Measurements from ENCODE around the gene TRPM3.

The TRPM3 gene

GRCh38 chr9:71121275-71122021 lies at the start of gene TRPM3:
Gene TRPM3, minus strand, starts transcription at chr9:71121621. Its CDS starts 267 bp downstream, at chr9:71121354.
- no peak for DNase-seq (ENCODE audit: low read depth)

- no peak for DNase-seq (ENCODE audit: low read depth)
These were observed 47.0 kb upstream of the TRPM3 start for GRCh38 chr9:71168418-71168817.

GRCh38 chr9:71162126-71162525 lies 40.7 kb upstream of the TRPM3 start:
- no peak for DNase-seq (ENCODE audit: low read depth)

DNA sequence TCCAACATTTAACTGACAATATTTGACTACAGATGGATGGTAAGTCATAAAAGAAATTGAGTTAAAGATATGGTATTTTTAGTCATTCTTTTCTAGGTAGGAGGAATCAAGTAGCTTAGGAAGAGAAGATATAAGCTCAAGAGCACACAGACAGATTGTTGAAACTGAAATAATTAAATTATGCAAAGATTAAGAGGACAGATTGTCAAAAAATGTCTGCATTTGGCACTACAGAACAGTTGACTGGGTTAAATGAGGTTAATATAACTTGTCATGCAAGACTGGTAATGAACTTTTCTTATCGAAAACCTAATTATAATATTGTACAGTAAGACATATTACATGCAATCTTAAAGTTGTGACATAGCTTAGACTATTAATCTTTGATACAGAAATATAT lies 36.3 kb upstream of the TRPM3 start:
- no peak for DNase-seq (ENCODE audit: low read depth)

DNA sequence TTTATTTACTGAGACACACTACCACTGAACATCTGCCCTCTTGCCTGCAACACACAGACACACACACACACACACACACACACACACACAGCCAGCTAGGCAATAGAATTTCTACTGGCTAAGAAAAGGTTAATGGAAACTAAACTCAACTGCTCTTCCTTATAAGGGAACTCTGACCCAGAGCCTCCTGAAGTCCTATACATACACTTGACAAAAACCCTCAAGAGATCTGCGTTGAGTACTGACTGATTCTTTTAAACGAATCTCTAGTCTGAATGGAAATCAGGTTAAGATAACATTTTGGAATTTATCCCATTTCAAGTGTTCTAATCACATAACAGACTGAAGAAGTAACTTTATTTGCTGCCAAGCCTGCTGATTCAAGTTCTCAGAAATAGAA lies 25.9 kb upstream of the TRPM3 start:
- no peak for DNase-seq (ENCODE audit: low read depth)

DNA sequence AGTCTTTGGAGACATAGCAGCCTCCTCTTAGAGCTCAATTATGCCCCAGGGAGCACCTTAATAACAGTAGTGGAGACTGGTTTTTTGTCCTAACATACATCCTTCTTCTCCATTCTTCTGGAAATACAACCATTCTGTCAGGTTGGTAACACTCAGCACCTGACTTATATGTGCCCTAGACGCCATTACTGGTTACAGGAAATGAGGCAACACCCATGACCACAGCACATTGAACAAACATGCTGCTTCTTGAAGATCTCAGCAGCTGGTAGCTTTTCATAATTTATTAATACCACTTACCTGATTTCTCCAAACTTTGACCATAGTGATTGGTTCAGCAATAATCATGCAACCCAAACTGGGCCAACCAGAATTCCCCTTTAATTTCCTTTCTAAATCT lies 25.1 kb upstream of the TRPM3 start:
- DNase-seq (ENCODE audit: low read depth): no peak

DNA sequence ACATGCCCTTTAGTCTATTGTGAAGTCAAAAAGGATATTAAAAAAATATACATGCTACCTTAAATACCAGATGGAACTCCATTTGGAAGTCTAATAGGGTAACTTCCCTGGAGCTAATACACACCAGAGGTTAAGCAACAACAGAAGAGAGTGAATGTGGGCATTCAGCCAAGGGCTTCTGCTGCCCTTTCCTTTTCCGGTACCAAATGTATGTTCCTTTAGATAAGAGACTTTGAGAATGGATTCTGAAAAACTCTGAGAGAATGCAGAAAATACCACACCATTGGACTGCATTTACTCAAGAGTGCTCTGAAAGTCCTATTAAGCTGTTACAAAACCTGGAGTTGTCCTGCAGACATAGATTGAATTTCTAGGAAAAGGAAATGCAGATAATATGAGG lies 23.8 kb upstream of the TRPM3 start:
- DNase-seq (ENCODE audit: low read depth): no peak

GRCh38 chr9:71144495-71144894 lies 23.1 kb upstream of the TRPM3 start:
- DNase-seq (ENCODE audit: low read depth): no peak

GRCh38 chr9:71136696-71137095 lies 15.3 kb upstream of the TRPM3 start:
- DNase-seq (ENCODE audit: low read depth): no peak

- DNase-seq (ENCODE audit: low read depth): no peak
These were observed 9.7 kb upstream of the TRPM3 start for GRCh38 chr9:71131145-71131544.

GRCh38 chr9:71130521-71130920 lies 9.1 kb upstream of the TRPM3 start:
- no peak for DNase-seq (ENCODE audit: low read depth)

- DNase-seq (ENCODE audit: low read depth): no peak
These were observed 7.4 kb upstream of the TRPM3 start for GRCh38 chr9:71128796-71129195.

DNA sequence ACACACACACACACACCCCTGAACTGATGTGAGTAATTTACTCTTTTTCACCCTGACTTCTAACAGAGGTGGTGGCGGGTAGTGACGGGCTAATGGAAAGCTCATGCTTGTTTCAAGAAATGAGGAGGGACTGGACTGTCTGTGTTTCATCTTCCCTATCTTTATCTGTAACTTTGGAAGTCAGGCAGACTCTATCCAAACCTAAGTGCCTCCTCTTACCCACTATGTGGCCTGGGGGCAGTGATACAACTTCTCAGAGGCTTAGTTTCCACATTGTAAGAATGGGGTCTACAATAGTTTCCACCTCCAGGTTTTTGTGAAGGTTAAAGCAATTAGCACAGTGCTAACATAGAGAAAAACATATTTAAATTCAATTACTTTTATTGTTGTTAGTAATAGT lies 5.9 kb upstream of the TRPM3 start:
- DNase-seq (ENCODE audit: low read depth): no peak

DNA sequence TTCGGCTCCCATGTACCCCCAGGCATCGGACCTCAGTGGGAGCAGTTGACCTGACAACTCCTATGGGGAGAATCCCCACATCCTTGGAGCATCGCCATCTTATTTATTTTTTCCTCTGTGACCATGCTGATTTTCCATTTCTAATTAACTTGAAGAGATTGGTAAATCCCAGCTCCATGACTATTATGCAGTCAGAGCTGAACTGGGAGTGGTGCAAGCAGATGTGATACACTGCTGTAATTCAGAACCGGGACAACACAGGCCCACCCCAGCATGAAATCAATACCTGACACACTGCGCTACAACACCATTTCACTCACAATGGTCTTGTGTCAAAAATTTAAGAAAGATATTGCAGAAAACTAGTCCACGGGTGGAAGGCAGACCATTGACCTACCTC lies 1.0 kb upstream of the TRPM3 start:
- DNase-seq (ENCODE audit: low read depth): no peak

DNA sequence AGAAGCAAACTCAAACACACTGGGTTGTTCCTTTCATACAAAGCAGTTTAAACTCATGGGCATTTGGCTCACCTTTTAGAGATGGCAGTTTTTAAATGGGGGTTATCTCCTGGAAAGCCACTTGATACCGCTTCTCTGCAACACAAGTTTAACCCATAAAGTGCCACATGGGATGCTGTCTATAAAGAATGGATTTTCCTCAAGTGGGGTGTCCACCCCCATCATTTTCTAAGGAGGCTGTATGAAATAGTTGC lies 528 bp upstream of the TRPM3 start:
- no peak for DNase-seq (ENCODE audit: low read depth)

GRCh38 chr9:71120501-71121247 lies 747 bp downstream of the TRPM3 start:
- no peak for DNase-seq (ENCODE audit: low read depth)

DNA sequence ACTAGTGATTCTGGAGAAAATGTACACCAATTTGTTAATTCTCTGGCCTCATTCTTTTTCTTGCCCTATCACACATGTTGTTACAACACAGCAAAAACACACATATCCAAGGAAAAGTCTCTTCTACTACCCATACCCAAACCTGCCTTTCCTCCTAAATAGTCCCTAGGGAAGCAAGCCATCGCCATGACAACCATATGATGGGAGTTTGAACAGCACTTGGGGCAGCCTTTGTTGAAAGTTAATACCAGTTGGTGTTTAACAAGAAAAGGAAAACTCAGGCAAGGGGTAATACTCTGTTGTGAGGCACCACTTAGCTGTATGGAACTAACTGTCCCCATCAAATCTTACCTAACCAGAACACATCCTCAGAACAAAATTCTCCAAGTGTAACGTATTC lies 1.7 kb downstream of the TRPM3 start:
- no peak for DNase-seq (ENCODE audit: low read depth)

DNA sequence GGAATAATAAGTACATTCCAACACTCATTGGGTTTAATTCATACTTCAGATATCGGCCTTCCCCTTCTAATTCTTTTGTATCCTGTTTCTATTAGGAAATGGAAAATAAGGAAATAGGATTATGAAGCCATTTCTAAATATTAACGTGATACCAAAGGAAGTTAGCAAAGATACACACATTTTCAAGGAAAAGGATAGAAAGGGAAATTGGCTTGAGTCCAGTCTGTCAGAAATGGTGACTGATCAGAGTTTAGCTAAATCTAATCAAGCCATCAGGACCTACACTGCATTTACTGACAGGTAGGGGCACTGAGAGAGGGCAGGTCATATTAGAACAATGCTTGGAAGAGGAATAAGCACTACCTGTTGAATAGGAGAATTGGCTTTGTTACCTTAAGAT lies 3.1 kb downstream of the TRPM3 start:
- no peak for DNase-seq (ENCODE audit: low read depth)

GRCh38 chr9:71115448-71115975 lies 5.9 kb downstream of the TRPM3 start:
- no peak for DNase-seq (ENCODE audit: low read depth)

DNA sequence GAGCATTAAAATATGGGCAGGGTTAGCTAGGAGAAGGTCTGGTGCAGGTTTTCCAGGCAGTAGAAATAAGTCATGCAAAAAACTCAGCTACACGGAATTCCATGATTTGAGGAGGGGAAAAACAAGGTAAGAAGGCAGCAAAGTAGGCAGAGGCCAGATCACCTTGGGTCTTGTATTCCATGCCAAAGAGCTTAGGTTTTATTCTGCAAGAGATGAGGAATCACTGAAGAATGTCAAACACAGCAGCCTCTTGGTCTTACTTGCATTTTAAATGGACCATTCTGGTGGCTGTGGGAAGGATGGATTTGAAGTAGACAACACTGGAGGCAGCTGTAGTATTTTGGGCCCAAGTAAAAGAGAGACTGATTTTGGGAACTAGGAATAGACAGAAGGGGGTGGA lies 8.6 kb downstream of the TRPM3 start:
- DNase-seq (ENCODE audit: low read depth): no peak

GRCh38 chr9:71108937-71109336 lies 12.5 kb downstream of the TRPM3 start:
- no peak for DNase-seq (ENCODE audit: low read depth)

GRCh38 chr9:71106992-71107391 lies 14.4 kb downstream of the TRPM3 start:
- DNase-seq (ENCODE audit: low read depth): no peak

DNA sequence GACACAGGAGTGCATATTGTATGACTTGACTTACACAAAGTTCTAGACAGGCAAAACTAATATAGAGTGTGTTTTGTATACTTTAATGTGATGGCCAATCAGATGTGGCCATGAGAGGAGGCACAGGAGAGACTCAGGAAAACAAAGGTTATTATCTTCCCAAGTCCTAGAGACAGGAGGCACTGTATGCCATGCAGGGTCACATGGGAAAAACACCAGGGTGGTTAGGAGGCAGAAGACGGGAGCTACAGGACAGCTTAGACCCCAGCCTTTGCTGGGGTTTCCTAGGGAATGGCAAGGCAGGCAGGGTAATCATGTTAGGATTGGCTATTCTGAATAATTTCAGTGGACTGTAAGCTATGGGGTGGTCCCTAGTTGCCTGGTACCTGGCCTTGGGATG lies 16.2 kb downstream of the TRPM3 start:
- DNase-seq (ENCODE audit: low read depth): no peak

- DNase-seq (ENCODE audit: low read depth): no peak
These were observed 22.6 kb downstream of the TRPM3 start for GRCh38 chr9:71098801-71099200.

Data from stimulated activated CD4-positive, alpha-beta T cell treated with anti-CD3 and anti-CD28 coated beads, Interleukin-2, amount 100 ng/mL, for 4 hours (primary cell).